ENCODE results near the gene SLC24A3. TPM values are rescaled to one million over a fixed set of nuclear protein-coding genes. Genes with fewer than 3 reads are reported as not detected.

SLC24A3 gene
- total RNA-seq, 3 donors from 2014 or later = 4.9 to 12.3 (median 5.9) TPM

DNA sequence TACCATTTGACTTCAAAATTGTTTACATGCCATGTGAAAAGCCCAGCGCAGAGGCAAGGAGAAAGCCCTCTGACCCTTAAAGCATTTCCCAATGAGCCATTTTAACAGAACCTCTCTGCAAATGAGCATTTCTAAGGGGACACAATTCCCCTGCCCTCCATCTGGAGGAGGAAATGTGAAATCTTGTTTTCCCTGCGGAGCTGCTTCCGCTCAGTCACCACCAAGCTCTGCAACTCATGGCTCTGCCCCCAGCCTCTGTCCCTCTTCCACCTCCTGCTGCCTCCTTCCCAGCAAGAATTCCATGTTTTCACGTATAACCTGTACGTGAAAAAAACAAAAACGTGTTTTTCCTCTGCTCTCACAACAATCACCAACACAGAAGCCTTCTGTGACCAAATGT lies 557.9 kb downstream of the SLC24A3 start:
- Histone ChIP-seq H3K27ac (no peak overlapping the region), H3K27me3 (no peaks in the 10 kb centered on the region), H3K4me3 (no peak overlapping the region), H3K9me3 (no peaks in the 10 kb centered on the region), H3K4me1 (no peaks in the 10 kb centered on the region), H3K36me3 (no peaks in the 10 kb centered on the region)
- no peak for DNase-seq (ENCODE audit: low spot score in 2 of 2)
- TF ChIP-seq POLR2A (IDR thresholded peaks at IDR 0.05) (no peak), POLR2AphosphoS5 (IDR thresholded peaks at IDR 0.05) (no peak)
- TF ChIP-seq, protein P1, sequence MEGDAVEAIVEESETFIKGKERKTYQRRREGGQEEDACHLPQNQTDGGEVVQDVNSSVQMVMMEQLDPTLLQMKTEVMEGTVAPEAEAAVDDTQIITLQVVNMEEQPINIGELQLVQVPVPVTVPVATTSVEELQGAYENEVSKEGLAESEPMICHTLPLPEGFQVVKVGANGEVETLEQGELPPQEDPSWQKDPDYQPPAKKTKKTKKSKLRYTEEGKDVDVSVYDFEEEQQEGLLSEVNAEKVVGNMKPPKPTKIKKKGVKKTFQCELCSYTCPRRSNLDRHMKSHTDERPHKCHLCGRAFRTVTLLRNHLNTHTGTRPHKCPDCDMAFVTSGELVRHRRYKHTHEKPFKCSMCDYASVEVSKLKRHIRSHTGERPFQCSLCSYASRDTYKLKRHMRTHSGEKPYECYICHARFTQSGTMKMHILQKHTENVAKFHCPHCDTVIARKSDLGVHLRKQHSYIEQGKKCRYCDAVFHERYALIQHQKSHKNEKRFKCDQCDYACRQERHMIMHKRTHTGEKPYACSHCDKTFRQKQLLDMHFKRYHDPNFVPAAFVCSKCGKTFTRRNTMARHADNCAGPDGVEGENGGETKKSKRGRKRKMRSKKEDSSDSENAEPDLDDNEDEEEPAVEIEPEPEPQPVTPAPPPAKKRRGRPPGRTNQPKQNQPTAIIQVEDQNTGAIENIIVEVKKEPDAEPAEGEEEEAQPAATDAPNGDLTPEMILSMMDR (IDR thresholded peaks at IDR 0.05) = no peak
- intact Hi-C loops (cut with DNase I; ENCODE audit: low total_unique reads) = no loop called here

DNA sequence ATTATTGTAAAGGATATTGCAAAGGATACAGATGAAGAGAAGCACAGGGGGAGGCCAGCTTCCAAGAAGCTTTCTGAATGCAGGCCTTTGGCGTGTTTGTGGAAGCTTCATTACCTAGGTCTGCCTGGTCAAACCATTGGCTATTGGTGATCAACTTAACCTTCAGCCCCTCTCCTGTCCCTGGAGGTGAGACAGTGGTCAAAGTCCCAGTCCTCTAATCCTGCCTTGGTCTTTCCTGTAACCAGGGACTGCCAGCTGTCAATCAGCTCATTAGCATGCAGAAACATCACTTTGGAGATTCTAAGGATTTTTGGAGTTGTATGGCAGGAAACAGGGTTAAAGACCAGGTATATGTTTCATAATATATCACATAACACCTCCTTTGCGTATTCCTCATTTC lies 558.6 kb downstream of the SLC24A3 start:
- DNase-seq (ENCODE audit: low spot score in 2 of 2) = no peak
- Histone ChIP-seq H3K9me3 (no peaks in the 10 kb centered on the region), H3K27me3 (no peaks in the 10 kb centered on the region), H3K27ac (no peak overlapping the region), H3K36me3 (no peaks in the 10 kb centered on the region), H3K4me1 (no peaks in the 10 kb centered on the region), H3K4me3 (no peak overlapping the region)
- intact Hi-C loops (cut with DNase I; ENCODE audit: low total_unique reads) = no loop called here
- TF ChIP-seq POLR2AphosphoS5 (IDR thresholded peaks at IDR 0.05) = no peak
- TF ChIP-seq, protein P1 (IDR thresholded peaks at IDR 0.05) = no peak
- TF ChIP-seq POLR2A (IDR thresholded peaks at IDR 0.05) = no peak

Measured in breast epithelium (tissue), 4 donors.